SU-DHL-6 (cell line): Measurements from ENCODE around the gene CLDN18.
A peak's percentile ranks its signal among the peaks of the same experiment; 100 is the strongest.

Source experiments
- H2AFZ ChIP-seq: fragments of 200-600 bp; sonication (generic); 2 replicates; pipeline ENCODE4 v1.6.1; 2014; ENCODE audit warnings: low read depth, mild to moderate bottlenecking, moderate library complexity, mixed read lengths, antibody characterized with exemption, low read length; ENCODE audit not compliant: severe bottlenecking
- H3F3A ChIP-seq: fragments of 200-600 bp; shearing (Covaris generic); 2 replicates; pipeline ENCODE4 v1.6.0; 2016; ENCODE audit warnings: antibody characterized with exemption, mild to moderate bottlenecking; ENCODE audit not compliant: insufficient read depth
- H3K27ac ChIP-seq: fragments of 200-600 bp; sonication (generic); 2 replicates; pipeline ENCODE4 v1.5.1; 2016; ENCODE audit warnings: low read depth, mild to moderate bottlenecking, low read length, moderate library complexity, mixed read lengths
- H3K27me3 ChIP-seq: fragments of 200-600 bp; sonication (generic), shearing (Covaris generic); 2 replicates; pipeline ENCODE4 v1.6.0; 2014; ENCODE audit warnings: mild to moderate bottlenecking, low read length
- H3K36me3 ChIP-seq: fragments of 200-600 bp; sonication (generic); 2 replicates; pipeline ENCODE4 v1.6.1; 2014; ENCODE audit warnings: mild to moderate bottlenecking, low read length, mixed read lengths
- H3K4me2 ChIP-seq: fragments of 300-600, 200-600 bp; shearing (Covaris generic), sonication (generic); 2 replicates; pipeline ENCODE4 v1.6.0; 2014; ENCODE audit warnings: low read length, low read depth, mild to moderate bottlenecking; ENCODE audit not compliant: poor library complexity, severe bottlenecking
- H3K4me3 ChIP-seq: fragments of 200-600 bp; sonication (generic); 2 replicates; pipeline ENCODE4 v1.5.1; 2014; ENCODE audit warnings: antibody characterized with exemption, low read length, mild to moderate bottlenecking, mixed read lengths; ENCODE audit not compliant: insufficient read depth, poor library complexity, severe bottlenecking
- H3K79me2 ChIP-seq: fragments of 200-600 bp; sonication (generic); 2 replicates; pipeline ENCODE4 v1.6.1; 2014; ENCODE audit warnings: mild to moderate bottlenecking, low read length, moderate library complexity; ENCODE audit not compliant: insufficient read depth
- H3K9ac ChIP-seq: fragments of 200-600 bp; sonication (generic); 2 replicates; pipeline ENCODE4 v1.7.0; 2014; ENCODE audit warnings: mild to moderate bottlenecking, low read length
- H3K9me2 ChIP-seq: fragments of 200-600 bp; sonication (generic); replicated peaks from 2 replicates; pipeline ENCODE4 v1.6.1; 2014; ENCODE audit warnings: low read length; ENCODE audit not compliant: insufficient read depth
- H3K9me3 ChIP-seq: fragments of 200-600 bp; sonication (generic); 2 replicates; pipeline ENCODE4 v1.6.1; 2014; ENCODE audit warnings: low read length, mixed read lengths; ENCODE audit not compliant: insufficient read depth
- H4K20me1 ChIP-seq: fragments of 200-600 bp; sonication (generic); 2 replicates; pipeline ENCODE4 v1.6.1; 2014; ENCODE audit warnings: low read depth, mild to moderate bottlenecking, antibody characterized with exemption, low read length, moderate library complexity, mixed read lengths
- EZH2phosphoT487 ChIP-seq: fragments of 200-600 bp; sonication (generic), shearing (Covaris generic); conservative IDR thresholded peaks from 2 replicates; pipeline ENCODE4 v1.6.1; 2018; ENCODE audit warnings: mild to moderate bottlenecking, antibody characterized with exemption, low read length, moderate library complexity, mixed read lengths
- TF ChIP-seq, protein P1 (sequence below): fragments of 200-600 bp; sonication (generic); IDR thresholded peaks from one replicate; pipeline ENCODE4 v1.5.1; 2017; ENCODE audit warnings: antibody characterized with exemption, mild to moderate bottlenecking, low read length, moderate library complexity; ENCODE audit not compliant: insufficient read depth, poor library complexity, severe bottlenecking

Gene CLDN18

DNA sequence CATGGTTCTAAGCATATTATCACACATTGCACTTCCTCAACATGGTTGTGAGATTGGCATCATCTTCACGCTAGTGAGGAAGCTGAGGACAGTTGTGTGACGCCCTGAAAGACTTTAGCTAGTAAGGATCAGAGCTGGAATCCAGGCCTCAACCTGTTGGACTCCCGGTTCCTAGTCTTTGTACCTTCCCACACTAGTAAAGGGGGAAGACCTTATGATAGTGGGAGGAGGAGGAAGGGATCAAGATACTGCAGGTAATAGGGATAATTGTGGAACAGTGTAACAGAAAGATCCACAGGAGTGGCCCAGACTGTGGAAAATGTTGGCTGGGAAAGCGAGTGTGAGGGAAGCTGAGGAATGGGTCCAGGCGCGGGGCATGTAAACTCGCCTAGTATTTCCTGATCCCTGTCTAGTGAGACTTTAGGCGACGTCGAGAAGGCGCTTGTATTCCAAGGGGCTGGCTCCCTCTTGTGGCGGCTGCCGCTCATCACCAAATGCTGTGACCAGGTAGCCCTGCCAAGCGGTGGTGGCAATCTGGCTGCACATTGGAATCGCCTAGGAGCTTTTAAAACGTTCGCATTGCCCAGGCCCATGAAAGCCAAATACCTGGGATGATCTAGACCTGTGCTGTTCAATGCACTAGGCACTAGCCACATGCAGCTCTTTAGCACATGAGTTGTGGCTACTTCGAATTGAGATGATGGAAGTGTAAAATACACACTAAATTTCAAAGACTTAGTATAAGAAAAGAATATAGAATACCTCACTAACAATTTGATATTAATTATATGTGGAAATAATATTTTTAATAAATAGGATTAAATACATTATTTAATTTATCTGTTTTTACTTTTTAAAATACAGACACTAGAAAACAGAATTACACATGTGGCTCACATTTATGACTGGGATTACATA, 38.8 kb upstream of the CLDN18 start:
- no peak overlapping the region for H3K4me3 ChIP-seq
- H3K27ac ChIP-seq = no peak overlapping the region
- no peaks in the 10 kb centered on the region for H3K79me2 ChIP-seq
- no peaks in the 10 kb centered on the region for H4K20me1 ChIP-seq
- H3K27me3 ChIP-seq = no peaks in the 10 kb centered on the region
- H3K9me3 ChIP-seq = no peaks in the 10 kb centered on the region
- TF ChIP-seq, protein P1, sequence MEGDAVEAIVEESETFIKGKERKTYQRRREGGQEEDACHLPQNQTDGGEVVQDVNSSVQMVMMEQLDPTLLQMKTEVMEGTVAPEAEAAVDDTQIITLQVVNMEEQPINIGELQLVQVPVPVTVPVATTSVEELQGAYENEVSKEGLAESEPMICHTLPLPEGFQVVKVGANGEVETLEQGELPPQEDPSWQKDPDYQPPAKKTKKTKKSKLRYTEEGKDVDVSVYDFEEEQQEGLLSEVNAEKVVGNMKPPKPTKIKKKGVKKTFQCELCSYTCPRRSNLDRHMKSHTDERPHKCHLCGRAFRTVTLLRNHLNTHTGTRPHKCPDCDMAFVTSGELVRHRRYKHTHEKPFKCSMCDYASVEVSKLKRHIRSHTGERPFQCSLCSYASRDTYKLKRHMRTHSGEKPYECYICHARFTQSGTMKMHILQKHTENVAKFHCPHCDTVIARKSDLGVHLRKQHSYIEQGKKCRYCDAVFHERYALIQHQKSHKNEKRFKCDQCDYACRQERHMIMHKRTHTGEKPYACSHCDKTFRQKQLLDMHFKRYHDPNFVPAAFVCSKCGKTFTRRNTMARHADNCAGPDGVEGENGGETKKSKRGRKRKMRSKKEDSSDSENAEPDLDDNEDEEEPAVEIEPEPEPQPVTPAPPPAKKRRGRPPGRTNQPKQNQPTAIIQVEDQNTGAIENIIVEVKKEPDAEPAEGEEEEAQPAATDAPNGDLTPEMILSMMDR = peak; percentile 81
- no peak for TF ChIP-seq EZH2phosphoT487
- H3K4me2 ChIP-seq = no peak overlapping the region
- no peaks in the 10 kb centered on the region for H3K36me3 ChIP-seq
- no peak overlapping the region for H3K9ac ChIP-seq
- peak overlapping the region; percentile 53 for H2AFZ ChIP-seq
- H3K9me2 ChIP-seq = no peaks in the 10 kb centered on the region
- H3F3A ChIP-seq = no peaks in the 10 kb centered on the region

DNA sequence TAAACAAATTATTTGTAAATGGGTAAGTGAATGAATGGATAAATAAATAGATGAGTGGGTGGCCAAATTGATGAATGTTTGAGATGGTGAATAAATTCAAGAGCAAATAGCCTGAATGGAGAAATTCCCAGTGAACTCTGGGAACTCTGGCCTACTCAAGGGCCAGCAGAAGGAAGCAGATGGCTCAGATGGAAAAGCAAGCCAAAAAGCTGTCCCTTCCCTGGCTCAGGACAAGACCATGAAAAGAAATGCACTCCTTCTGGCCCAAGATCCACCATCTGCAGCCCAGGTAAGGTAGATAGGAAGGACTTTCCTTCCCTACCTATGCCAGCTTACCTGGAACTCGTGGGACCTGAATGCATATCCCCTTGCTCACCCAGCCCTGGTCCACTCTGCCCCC, 37.6 kb upstream of the CLDN18 start:
- no peaks in the 10 kb centered on the region for H3K79me2 ChIP-seq
- no peaks in the 10 kb centered on the region for H3K9me2 ChIP-seq

DNA sequence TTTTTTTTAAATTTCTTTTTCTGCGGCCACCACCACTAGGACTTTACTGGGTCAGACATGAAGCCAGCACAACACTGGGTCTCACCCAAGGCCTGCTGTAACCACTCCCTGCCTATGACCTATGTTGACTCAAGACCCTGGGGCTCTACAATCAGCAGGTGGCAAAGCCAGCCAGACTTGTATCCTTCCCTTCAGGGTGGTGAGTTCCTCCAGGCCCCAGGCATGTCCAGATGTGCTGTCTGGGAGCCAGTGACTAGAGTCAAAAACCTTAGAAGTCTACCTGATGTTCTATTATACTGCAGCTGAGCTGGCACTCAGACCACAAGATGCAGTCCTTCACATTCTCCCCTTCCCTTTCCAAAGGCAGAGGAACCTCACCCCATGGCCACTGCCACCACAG, 31.6 kb upstream of the CLDN18 start:
- Histone ChIP-seq H3K9ac (no peak overlapping the region), H3K4me3 (no peak overlapping the region), H3F3A (no peaks in the 10 kb centered on the region), H3K9me2 (no peaks in the 10 kb centered on the region), H3K36me3 (no peaks in the 10 kb centered on the region), H3K9me3 (no peaks in the 10 kb centered on the region), H3K79me2 (no peaks in the 10 kb centered on the region), H3K27me3 (no peaks in the 10 kb centered on the region), H4K20me1 (no peaks in the 10 kb centered on the region), H2AFZ (no peak overlapping the region), H3K27ac (no peak overlapping the region), H3K4me2 (no peak overlapping the region)
- TF ChIP-seq EZH2phosphoT487 = no peak
- TF ChIP-seq, protein P1 = no peak

More for the DNA sequence above, 37.6 kb upstream of the CLDN18 start:
- Histone ChIP-seq H2AFZ (no peak overlapping the region), H3K9ac (no peak overlapping the region), H3K4me3 (no peak overlapping the region), H3K27ac (no peak overlapping the region), H3F3A (no peaks in the 10 kb centered on the region), H3K27me3 (no peaks in the 10 kb centered on the region), H3K36me3 (no peaks in the 10 kb centered on the region), H3K4me2 (no peak overlapping the region), H3K9me3 (no peaks in the 10 kb centered on the region), H4K20me1 (no peaks in the 10 kb centered on the region)
- TF ChIP-seq EZH2phosphoT487 = no peak
- TF ChIP-seq, protein P1 = no peak
